B cell (primary cell): ENCODE results near the gene MAP3K4. TPM values are rescaled to one million over a fixed set of nuclear protein-coding genes. Genes with fewer than 3 reads are reported as not detected.

Source experiments
- ATAC-seq: fragments of 200-7000 bp; cut with Tn5 transposase; one replicate; pipeline ENCODE4 v1.10.0; 2021; ENCODE audit warnings: low read depth, mild to moderate bottlenecking, moderate number of reproducible peaks, moderate library complexity
- CTCF ChIA-PET: fragments of 350-600 bp; sonication (Branson Sonifier 250); formaldehyde crosslinking; loops from one replicate; lab custom pipeline; 2021; ENCODE audit warnings: antibody characterized with exemption, inconsistent platforms; lab: Charles Lee
- POLR2A ChIA-PET: fragments of 350-600 bp; sonication (Branson Sonifier 250); formaldehyde crosslinking; loops from one replicate; lab custom pipeline; 2021; ENCODE audit warnings: antibody characterized with exemption; lab: Charles Lee
- DNase-seq: peaks from one replicate; pipeline ENCODE4 v3.0.0; 2013
- H2AFZ ChIP-seq: 2 replicates; pipeline ENCODE4 v1.6.1; 2012; ENCODE audit warnings: mild to moderate bottlenecking, low read depth, low read length; ENCODE audit not compliant: insufficient read depth, poor library complexity, severe bottlenecking
- H3K27ac ChIP-seq, 2 donors: 1 replicate in 1 of 2; 2 replicates in 1 of 2; pipeline ENCODE4 v1.5.1; 2012 to 2013; ENCODE audit warnings: low read length in 2 of 2, mild to moderate bottlenecking in 2 of 2, moderate library complexity in 1 of 2
- H3K27me3 ChIP-seq, 4 experiments: fragments of 200-600 bp in 1 of 4; sonication (generic) in 1 of 4; replicated peaks in 1 of 4; 1 replicate in 2 of 4; 2 replicates in 2 of 4; pipeline versions ENCODE4 v1.6.1 to v1.7.0; 2013 to 2016; ENCODE audit warnings: low read length in 3 of 4, mild to moderate bottlenecking in 2 of 4, mixed read lengths in 1 of 4, moderate library complexity in 1 of 4; ENCODE audit not compliant: insufficient read depth in 4 of 4, control insufficient read depth in 3 of 4; ENCODE audit errors: control extremely low read depth in 1 of 4
- H3K36me3 ChIP-seq, 2 experiments: replicated peaks in 1 of 2; 1 replicate in 1 of 2; 2 replicates in 1 of 2; pipeline versions ENCODE4 v1.6.1 to v1.7.1; 2013; ENCODE audit warnings: low read length in 1 of 2; ENCODE audit not compliant: insufficient read depth in 2 of 2, control insufficient read depth in 1 of 2; ENCODE audit errors: control extremely low read depth in 1 of 2, extremely low read depth in 1 of 2
- H3K4me1 ChIP-seq, 2 donors: fragments of 200-600 bp in 1 of 2; sonication (generic) in 1 of 2; 1 replicate in 1 of 2; 2 replicates in 1 of 2; pipeline versions ENCODE4 v1.5.1 to v1.6.1; 2013 to 2017; ENCODE audit warnings: low read length in 2 of 2; ENCODE audit not compliant: control insufficient read depth in 2 of 2, insufficient read depth in 2 of 2
- H3K4me2 ChIP-seq: replicated peaks from 2 replicates; pipeline ENCODE3; 2012; ENCODE audit warnings: mild to moderate bottlenecking, low read depth, low read length; ENCODE audit not compliant: poor library complexity, severe bottlenecking
- H3K4me3 ChIP-seq, 5 experiments: fragments of 200-600 bp in 1 of 5; sonication (generic) in 1 of 5; 1 replicate in 3 of 5; 2 replicates in 2 of 5; pipeline versions ENCODE4 v1.5.1 to v1.7.0; 2011 to 2016; ENCODE audit warnings: low read length in 4 of 5, mild to moderate bottlenecking in 4 of 5, low read depth in 2 of 5, control low read depth in 1 of 5, moderate library complexity in 1 of 5; ENCODE audit not compliant: insufficient read depth in 1 of 5; ENCODE audit errors: control extremely low read depth in 1 of 5, extremely low read depth in 1 of 5
- H3K79me2 ChIP-seq: fragments of 200-600 bp; sonication (generic); one replicate; pipeline ENCODE4 v1.6.0; 2016; ENCODE audit warnings: low read length; ENCODE audit not compliant: control insufficient read depth, insufficient read depth
- H3K9ac ChIP-seq: fragments of 200-600 bp; sonication (generic); 2 replicates; pipeline ENCODE4 v1.6.1; 2017; ENCODE audit warnings: mild to moderate bottlenecking, low read length, moderate library complexity
- H3K9me3 ChIP-seq, 3 donors: one replicate each; pipeline versions ENCODE4 v1.6.1 to v1.7.1; 2013; ENCODE audit warnings: low read length in 2 of 3; ENCODE audit not compliant: control insufficient read depth in 2 of 3, insufficient read depth in 1 of 3; ENCODE audit errors: control extremely low read depth in 1 of 3
- H4K20me1 ChIP-seq: 2 replicates; pipeline ENCODE4 v1.6.0; 2012; ENCODE audit warnings: mild to moderate bottlenecking, low read length; ENCODE audit not compliant: insufficient read depth, control insufficient read depth, poor library complexity, severe bottlenecking
- H3K27ac Mint-ChIP-seq: one replicate; pipeline ENCODE4 v1.8.0; 2021; ENCODE audit warnings: mixed read lengths
- H3K27me3 Mint-ChIP-seq: one replicate; pipeline ENCODE4 v1.8.0; 2021; ENCODE audit warnings: mixed read lengths
- H3K4me1 Mint-ChIP-seq: one replicate; pipeline ENCODE4 v1.8.0; 2021; ENCODE audit warnings: mixed read lengths
- H3K4me3 Mint-ChIP-seq: one replicate; pipeline ENCODE4 v1.8.0; 2021; ENCODE audit warnings: mixed read lengths
- H3K9me3 Mint-ChIP-seq: one replicate; pipeline ENCODE4 v1.8.0; 2022; ENCODE audit warnings: mixed read lengths; ENCODE audit not compliant: insufficient read depth
- CTCF ChIP-seq: fragments of 200-600 bp; IDR thresholded peaks from one replicate; pipeline ENCODE4 v1.8.0; 2022; ENCODE audit warnings: antibody characterized with exemption, mild to moderate bottlenecking
- EZH2 ChIP-seq: IDR thresholded peaks from 2 replicates; pipeline ENCODE4 v1.6.1; 2012; ENCODE audit warnings: borderline replicate concordance, low read depth, mild to moderate bottlenecking, moderate library complexity, low read length; ENCODE audit not compliant: insufficient read depth, poor library complexity, severe bottlenecking
- WGBS: methylation state at CpG from one replicate; pipeline ENCODE4 v1.1.5; 2013; ENCODE audit warnings: missing lambda C conversion rate; ENCODE audit not compliant: insufficient coverage; 5-methylcytosine and 5-hydroxymethylcytosine counted together
- intact Hi-C: fragments of 100-400 bp; cut with micrococcal nuclease; formaldehyde crosslinking; loops from one replicate; pipeline ENCODE4 v1.10.0; 2022
- polyA plus RNA-seq: library from polyadenylated mRNA; depleted of rRNA; stranded (reverse); fragments of >200 nt; gene quantifications from 2 replicates; pipeline ENCODE4 v1.2.3, GENCODE V29; 2012
- total RNA-seq, 2 donors: library from RNA; stranded (reverse); fragments of 120-200 nt in 1 of 2; gene quantifications; 1 replicate in 1 of 2; 2 replicates in 1 of 2; pipeline versions ENCODE4 v1.2.3 to v1.2.4, GENCODE V29; 2013 to 2022

Gene MAP3K4
- total and polyA plus RNA-seq, 2 donors (not counting 1 experiment from before 2014, with no cell fraction given), result 24.4 to 105 TPM

DNA sequence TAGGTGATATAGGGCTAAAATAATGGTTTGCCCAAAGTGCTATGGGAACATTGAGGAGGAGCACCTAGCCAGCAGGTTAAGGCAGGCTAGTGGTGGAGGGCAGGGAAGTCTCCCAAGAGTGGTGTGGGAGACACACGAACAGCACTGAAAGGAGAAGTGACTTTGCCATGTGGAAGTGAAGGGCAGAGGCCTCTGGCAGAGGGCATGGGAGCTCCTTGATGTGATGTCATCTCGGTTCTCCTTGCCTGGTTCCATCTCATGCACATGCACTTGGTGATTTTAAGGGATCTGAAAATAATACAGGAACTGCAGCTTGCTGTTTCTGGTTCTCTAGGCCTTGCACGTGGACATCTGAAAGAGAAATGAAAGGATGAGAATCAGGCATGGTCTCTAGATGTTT lies 4.7 kb upstream of the MAP3K4 start:
- H3K9me3 Mint-ChIP-seq, result peaks cover 10% of the 10 kb centered on the region
- WGBS, result 81% methylated on average over 2 of the region's 3 CpGs
- no peaks in the 10 kb centered on the region for H3K36me3 ChIP-seq

DNA sequence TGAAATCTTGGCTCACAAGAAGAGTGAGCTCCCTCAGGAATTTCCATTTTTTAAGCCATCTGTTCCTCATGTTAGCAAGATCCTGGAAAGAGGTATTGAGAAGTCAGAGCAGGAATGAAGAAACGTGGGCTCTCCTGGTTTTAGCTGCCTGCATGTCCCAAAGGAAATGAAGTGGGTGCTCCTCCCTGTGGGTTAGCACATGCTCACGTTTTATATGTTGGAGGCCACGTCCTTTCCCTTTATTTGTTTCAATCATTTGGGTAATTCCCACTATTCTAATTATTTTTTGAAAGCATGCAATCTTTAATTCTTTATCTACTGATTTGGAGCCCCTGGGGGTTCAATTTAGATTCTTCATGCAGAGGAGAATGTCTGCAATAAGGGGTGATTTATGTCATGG lies 4.3 kb upstream of the MAP3K4 start:
- H3K9me3 ChIP-seq, result peaks cover 2 to 21% (median 15%) of the 10 kb centered on the region in 3 donors
- 88% methylated on average over 1 of the region's 3 CpGs for WGBS

More for the DNA sequence above, 4.7 kb upstream of the MAP3K4 start:
- POLR2A ChIA-PET, result no interaction called here
- CTCF ChIA-PET, result interaction anchor here (1.0 kb wide), 1 partner anchor 16 kb away, joined by 3 read pairs; no protein-coding TSS in a partner anchor
- no peak overlapping the region for H3K4me3 Mint-ChIP-seq
- Histone ChIP-seq H3K4me2 (no peak overlapping the region), H3K4me3 (no peak overlapping the region), H4K20me1 (no peaks in the 10 kb centered on the region), H3K4me1 (peaks cover 4 to 6% of the 10 kb centered on the region in 2 donors), H2AFZ (no peak overlapping the region), H3K9me3 (peaks cover 2 to 21% (median 15%) of the 10 kb centered on the region in 3 donors), H3K27me3 (peaks cover 0 to 2% (median 0%) of the 10 kb centered on the region in 4 experiments), H3K9ac (no peak overlapping the region), H3K79me2 (peaks cover 3% of the 10 kb centered on the region), H3K27ac (no peak overlapping the region)
- peaks cover 15% of the 10 kb centered on the region for H3K27me3 Mint-ChIP-seq
- intact Hi-C loops, result no loop called here
- no peak for DNase-seq
- ATAC-seq, result no peak
- TF ChIP-seq CTCF, result no peak
- no peak for TF ChIP-seq EZH2
- H3K27ac Mint-ChIP-seq, result no peak overlapping the region
- peaks cover 4% of the 10 kb centered on the region for H3K4me1 Mint-ChIP-seq

More for the DNA sequence above, 4.3 kb upstream of the MAP3K4 start:
- no peak for DNase-seq
- Histone ChIP-seq H3K4me2 (no peak overlapping the region), H3K27me3 (peaks cover 0 to 2% (median 0%) of the 10 kb centered on the region in 4 experiments), H3K27ac (no peak overlapping the region), H3K4me1 (peaks cover 4 to 6% of the 10 kb centered on the region in 2 donors), H3K79me2 (peaks cover 6% of the 10 kb centered on the region), H3K4me3 (no peak overlapping the region), H4K20me1 (no peaks in the 10 kb centered on the region), H3K9ac (no peak overlapping the region), H2AFZ (no peak overlapping the region), H3K36me3 (no peaks in the 10 kb centered on the region)
- Mint-ChIP-seq H3K4me3 (no peak overlapping the region), H3K27me3 (peaks cover 14% of the 10 kb centered on the region), H3K4me1 (peaks cover 5% of the 10 kb centered on the region), H3K27ac (no peak overlapping the region), H3K9me3 (peaks cover 10% of the 10 kb centered on the region)
- intact Hi-C loops, result no loop called here
- TF ChIP-seq CTCF, result no peak
- no peak for TF ChIP-seq EZH2
- POLR2A ChIA-PET, result no interaction called here
- no peak for ATAC-seq
- CTCF ChIA-PET, result no interaction called here
